GM12878 (cell line): ENCODE results near the gene LYRM4. TPM values are rescaled to one million over a fixed set of nuclear protein-coding genes. Genes with fewer than 3 reads are reported as not detected.
A peak's percentile ranks its signal among the peaks of the same experiment; 100 is the strongest.

ENCODE experiments used
- ESRRA ChIP-seq: IDR thresholded peaks from 2 replicates; pipeline ENCODE4 v1.6.1; 2012; ENCODE audit warnings: mild to moderate bottlenecking, low read length, improper control_type of control experiment
- KDM1A ChIP-seq: fragments of 200-600 bp; sonication (generic); IDR thresholded peaks from 2 replicates; pipeline ENCODE4 v1.6.1; 2016; ENCODE audit warnings: borderline replicate concordance
- KLF5 ChIP-seq: fragments of 450-650 bp; IDR thresholded peaks from 2 replicates; pipeline ENCODE4 v1.6.1; 2014; ENCODE audit warnings: mild to moderate bottlenecking; ENCODE audit not compliant: partially characterized antibody
- MEF2A ChIP-seq: IDR thresholded peaks from 2 replicates; pipeline ENCODE4 v1.6.1; 2011; ENCODE audit warnings: low read depth, mild to moderate bottlenecking, low read length, moderate library complexity; ENCODE audit not compliant: insufficient read depth
- ZNF274 ChIP-seq: IDR thresholded peaks from one replicate; pipeline ENCODE4 v1.8.0; 2011; ENCODE audit not compliant: insufficient read length, insufficient read depth
- ZZZ3 ChIP-seq: IDR thresholded peaks from 2 replicates; pipeline ENCODE4 v1.6.1; 2011; ENCODE audit warnings: low read depth; ENCODE audit not compliant: control insufficient read depth, insufficient read length
- polyA plus RNA-seq, 11 experiments: library from polyadenylated mRNA; depleted of rRNA in 4 of 11; unstranded in 6 of 11; stranded (reverse) in 5 of 11; fragments of >200 nt; fragmentation: Nextera tagmentation in 4 of 11; fragmentation: Illumina TruSeq in 1 of 11; extraction: Ambion mirVana in 4 of 11; extraction: Trizol in 1 of 11; gene quantifications; 1 replicate in 1 of 11; 2 replicates in 10 of 11; pipeline versions ENCODE4 v1.2.1 to v1.2.3, GENCODE V29; 2011 to 2016; ENCODE audit warnings: inconsistent platforms in 2 of 11, missing spikeins in 2 of 11, low read depth in 1 of 11
- total RNA-seq, 4 experiments: library from RNA; depleted of rRNA in 3 of 4; stranded (reverse); fragments of >200 nt in 3 of 4; fragmentation: Illumina TruSeq in 1 of 4; extraction: Trizol in 1 of 4; gene quantifications; 2 replicates each; pipeline versions ENCODE4 v1.2.1 to v1.2.3, GENCODE V29; 2013 to 2021
- TF ChIP-seq, protein P1 (sequence below): IDR thresholded peaks from 2 replicates; pipeline ENCODE4 v1.6.1; 2011; ENCODE audit warnings: borderline replicate concordance, low read depth, mild to moderate bottlenecking, moderate library complexity, low read length; ENCODE audit not compliant: insufficient read depth, poor library complexity, severe bottlenecking
- TF ChIP-seq, protein P2 (sequence below): fragments of 450-650 bp; formaldehyde crosslinking; IDR thresholded peaks from 2 replicates; pipeline ENCODE4 v1.5.0; 2022; ENCODE audit warnings: mild to moderate bottlenecking, missing genetic modification characterization

The LYRM4 gene
- total and polyA plus RNA-seq, 10 of the 15 experiments (the other 5 are each of a cell fraction or from before 2014, with no cell fraction given) = 32.7 to 66.8 (median 44.0) TPM

DNA sequence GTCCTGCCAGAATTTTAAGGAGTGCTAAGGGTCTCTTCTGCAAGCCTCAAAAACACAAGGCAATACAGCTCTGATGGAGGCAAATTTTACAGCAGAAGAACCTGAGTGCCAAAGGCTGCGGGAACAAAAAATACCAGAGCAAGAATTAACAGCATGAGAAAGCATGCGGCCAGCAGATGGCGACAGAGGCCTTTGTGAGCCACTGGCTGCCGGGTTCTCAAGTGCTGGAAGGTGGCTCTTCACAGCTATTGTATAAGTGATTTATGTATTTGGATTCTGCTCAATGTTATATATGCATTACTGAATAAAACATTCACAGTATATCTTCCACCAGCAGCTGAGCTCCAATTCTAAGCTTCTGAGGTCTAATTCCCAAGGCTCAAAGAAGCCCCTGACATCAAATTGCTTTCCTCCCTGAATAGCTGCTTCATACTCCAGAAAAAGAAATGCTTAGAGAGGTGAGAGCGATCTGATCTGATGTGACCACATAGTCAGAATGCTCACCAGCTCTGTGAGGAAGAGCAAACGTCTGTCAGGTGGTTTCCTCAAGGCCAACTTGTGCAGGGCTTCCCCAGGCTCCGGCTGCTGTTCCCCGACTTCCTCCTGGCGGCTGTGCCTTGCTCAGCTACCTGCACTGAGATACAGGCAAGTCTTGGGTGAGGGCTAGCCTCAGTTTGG is 117.0 kb downstream of the LYRM4 start (continued):
- TF ChIP-seq MEF2A (0 out of 2 replicates have a peak, but pooled peaks have one; percentile 24), ZZZ3 (no peak), ESRRA (0 out of 2 replicates have a peak, but pooled peaks have one; percentile 44), KDM1A (no peak), KLF5 (no peak), ZNF274 (no peak)
- TF ChIP-seq, protein P1, sequence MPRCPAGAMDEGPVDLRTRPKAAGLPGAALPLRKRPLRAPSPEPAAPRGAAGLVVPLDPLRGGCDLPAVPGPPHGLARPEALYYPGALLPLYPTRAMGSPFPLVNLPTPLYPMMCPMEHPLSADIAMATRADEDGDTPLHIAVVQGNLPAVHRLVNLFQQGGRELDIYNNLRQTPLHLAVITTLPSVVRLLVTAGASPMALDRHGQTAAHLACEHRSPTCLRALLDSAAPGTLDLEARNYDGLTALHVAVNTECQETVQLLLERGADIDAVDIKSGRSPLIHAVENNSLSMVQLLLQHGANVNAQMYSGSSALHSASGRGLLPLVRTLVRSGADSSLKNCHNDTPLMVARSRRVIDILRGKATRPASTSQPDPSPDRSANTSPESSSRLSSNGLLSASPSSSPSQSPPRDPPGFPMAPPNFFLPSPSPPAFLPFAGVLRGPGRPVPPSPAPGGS = no peak
- TF ChIP-seq, protein P2, sequence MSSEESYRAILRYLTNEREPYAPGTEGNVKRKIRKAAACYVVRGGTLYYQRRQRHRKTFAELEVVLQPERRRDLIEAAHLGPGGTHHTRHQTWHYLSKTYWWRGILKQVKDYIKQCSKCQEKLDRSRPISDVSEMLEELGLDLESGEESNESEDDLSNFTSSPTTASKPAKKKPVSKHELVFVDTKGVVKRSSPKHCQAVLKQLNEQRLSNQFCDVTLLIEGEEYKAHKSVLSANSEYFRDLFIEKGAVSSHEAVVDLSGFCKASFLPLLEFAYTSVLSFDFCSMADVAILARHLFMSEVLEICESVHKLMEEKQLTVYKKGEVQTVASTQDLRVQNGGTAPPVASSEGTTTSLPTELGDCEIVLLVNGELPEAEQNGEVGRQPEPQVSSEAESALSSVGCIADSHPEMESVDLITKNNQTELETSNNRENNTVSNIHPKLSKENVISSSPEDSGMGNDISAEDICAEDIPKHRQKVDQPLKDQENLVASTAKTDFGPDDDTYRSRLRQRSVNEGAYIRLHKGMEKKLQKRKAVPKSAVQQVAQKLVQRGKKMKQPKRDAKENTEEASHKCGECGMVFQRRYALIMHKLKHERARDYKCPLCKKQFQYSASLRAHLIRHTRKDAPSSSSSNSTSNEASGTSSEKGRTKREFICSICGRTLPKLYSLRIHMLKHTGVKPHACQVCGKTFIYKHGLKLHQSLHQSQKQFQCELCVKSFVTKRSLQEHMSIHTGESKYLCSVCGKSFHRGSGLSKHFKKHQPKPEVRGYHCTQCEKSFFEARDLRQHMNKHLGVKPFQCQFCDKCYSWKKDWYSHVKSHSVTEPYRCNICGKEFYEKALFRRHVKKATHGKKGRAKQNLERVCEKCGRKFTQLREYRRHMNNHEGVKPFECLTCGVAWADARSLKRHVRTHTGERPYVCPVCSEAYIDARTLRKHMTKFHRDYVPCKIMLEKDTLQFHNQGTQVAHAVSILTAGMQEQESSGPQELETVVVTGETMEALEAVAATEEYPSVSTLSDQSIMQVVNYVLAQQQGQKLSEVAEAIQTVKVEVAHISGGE = no peak
